Activated CD4-positive, alpha-beta memory T cell treated with anti-CD3 and anti-CD28 coated beads, Interleukin-2, amount 10 ng/mL, durations not matched to agents 7 days and 5 days (primary cell): Measurements from ENCODE around the gene ADRB2. TPM values are rescaled to one million over a fixed set of nuclear protein-coding genes. Genes with fewer than 3 reads are reported as not detected.

ENCODE experiments used
- CTCF ChIA-PET: fragments of 350-600 bp; sonication (Branson Sonifier 250); formaldehyde crosslinking; loops from one replicate; lab custom pipeline; 2021; ENCODE audit warnings: antibody characterized with exemption, inconsistent platforms; lab: Charles Lee
- POLR2A ChIA-PET: fragments of 350-600 bp; sonication (Branson Sonifier 250); formaldehyde crosslinking; loops from one replicate; lab custom pipeline; 2021; ENCODE audit warnings: antibody characterized with exemption; lab: Charles Lee
- DNase-seq: peaks from one replicate; pipeline ENCODE4 v3.0.0-alpha.2; 2020
- H3K27ac Mint-ChIP-seq: one replicate; pipeline ENCODE4 v1.8.0; 2021; ENCODE audit warnings: mild to moderate bottlenecking, mixed read lengths
- H3K27me3 Mint-ChIP-seq: one replicate; pipeline ENCODE4 v1.8.0; 2021; ENCODE audit warnings: mixed read lengths
- H3K36me3 Mint-ChIP-seq: one replicate; pipeline ENCODE4 v1.8.0; 2021; ENCODE audit warnings: low read depth, mixed read lengths
- H3K4me1 Mint-ChIP-seq: one replicate; pipeline ENCODE4 v1.8.0; 2021; ENCODE audit warnings: mixed read lengths
- H3K4me3 Mint-ChIP-seq: one replicate; pipeline ENCODE4 v1.8.0; 2021; ENCODE audit warnings: mild to moderate bottlenecking, mixed read lengths
- H3K9me3 Mint-ChIP-seq: one replicate; pipeline ENCODE4 v1.8.0; 2021; ENCODE audit warnings: mixed read lengths
- total RNA-seq, 2 experiments: library from RNA; stranded (reverse); gene quantifications; one replicate each; pipeline ENCODE4 v1.2.3, GENCODE V29; 2021

The ADRB2 gene
- total RNA-seq, 2 experiments from 2014 or later, result 6.7 to 6.9 TPM

DNA sequence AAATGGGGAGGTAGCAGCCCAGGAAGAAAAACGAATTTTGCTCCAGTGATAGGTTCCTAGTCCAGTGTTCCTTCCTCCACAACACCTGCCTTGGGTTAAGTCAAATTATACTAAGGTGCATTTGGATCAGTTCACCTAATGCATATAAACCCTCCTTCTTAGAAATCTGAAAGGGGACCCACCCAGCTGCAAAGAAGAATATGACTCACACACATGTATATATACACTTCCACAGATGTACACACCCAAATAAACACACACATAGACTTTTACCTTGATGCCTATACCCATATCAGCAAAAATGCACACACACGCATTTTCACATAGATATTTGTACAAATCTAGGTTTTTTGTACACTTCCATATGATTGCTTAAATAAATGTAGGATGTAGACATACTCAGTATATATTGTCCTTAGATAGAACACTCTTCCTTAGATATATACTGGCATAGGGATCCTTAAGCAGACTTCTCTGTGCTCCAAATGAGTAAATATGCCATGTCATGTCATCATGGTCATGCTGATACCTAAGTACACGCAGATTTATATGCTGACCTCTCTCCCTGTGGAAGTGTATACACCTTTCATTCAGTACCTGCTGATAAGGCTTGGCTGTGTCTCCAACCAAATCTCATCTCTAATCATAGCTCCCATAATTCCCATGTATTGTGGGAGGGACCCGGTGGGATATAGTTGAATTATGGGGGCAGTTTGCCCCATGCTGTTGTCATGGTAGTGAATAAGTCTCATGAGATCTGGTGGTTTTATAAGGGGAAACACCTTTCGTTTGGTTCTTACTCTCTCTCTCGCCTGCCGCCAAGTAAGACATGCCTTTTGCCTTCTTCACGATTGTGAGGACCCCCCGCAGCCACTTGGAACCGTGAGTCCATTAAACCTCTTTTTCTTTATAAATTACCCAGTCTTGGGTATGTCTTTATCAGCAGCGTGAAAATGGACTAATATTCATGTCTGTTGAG is 10.2 kb downstream of the ADRB2 start:
- ChIA-PET CTCF (interaction anchor here (1.2 to 1.6 kb wide), 3 partner anchors 12 to 104 kb away, joined by 3 to 4 read pairs (median 4); no protein-coding TSS in a partner anchor), POLR2A (interaction anchor here (0.9 to 1.8 kb wide), 3 partner anchors 8 to 12 kb away, joined by 3 to 5 read pairs (median 4); partner anchors contain the start of gene ADRB2)
- no peak for DNase-seq
- Mint-ChIP-seq H3K4me1 (peaks cover 71% of the 10 kb centered on the region), H3K36me3 (peaks cover 8% of the 10 kb centered on the region), H3K9me3 (no peaks in the 10 kb centered on the region), H3K27ac (no peak overlapping the region), H3K27me3 (peaks cover 2% of the 10 kb centered on the region), H3K4me3 (no peak overlapping the region)

DNA sequence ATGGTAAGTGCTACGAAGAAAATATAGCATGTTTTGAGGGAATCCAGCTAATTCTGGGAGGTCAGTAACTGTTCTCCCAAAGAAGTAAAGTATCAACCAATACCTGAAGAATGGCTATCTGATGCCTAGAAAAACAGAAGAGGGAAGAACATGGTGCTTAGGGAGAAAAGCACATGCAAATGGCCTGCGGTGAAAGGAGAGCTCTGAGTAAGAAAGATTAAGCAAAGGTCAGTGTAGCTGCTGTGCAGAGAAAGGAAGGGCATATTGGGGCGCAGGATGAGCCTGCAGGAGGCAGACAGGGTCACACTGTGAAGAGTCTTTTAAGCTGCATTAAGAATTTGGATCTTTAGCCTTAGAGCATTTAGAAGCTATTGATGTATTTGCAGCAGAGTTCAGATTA is 11.0 kb downstream of the ADRB2 start:
- Mint-ChIP-seq H3K36me3 (peaks cover 5% of the 10 kb centered on the region), H3K9me3 (no peaks in the 10 kb centered on the region), H3K27ac (no peak overlapping the region), H3K4me3 (no peak overlapping the region), H3K4me1 (peaks cover 67% of the 10 kb centered on the region), H3K27me3 (peaks cover 2% of the 10 kb centered on the region)
- POLR2A ChIA-PET, result interaction anchor here (1.4 to 1.8 kb wide), 3 partner anchors 9 to 11 kb away, joined by 4 to 5 read pairs (median 4); partner anchors contain the start of gene ADRB2
- no peak for DNase-seq
- CTCF ChIA-PET, result interaction anchor here (1.3 to 1.6 kb wide), 2 partner anchors 11 to 104 kb away, joined by 3 to 4 read pairs; no protein-coding TSS in a partner anchor

DNA sequence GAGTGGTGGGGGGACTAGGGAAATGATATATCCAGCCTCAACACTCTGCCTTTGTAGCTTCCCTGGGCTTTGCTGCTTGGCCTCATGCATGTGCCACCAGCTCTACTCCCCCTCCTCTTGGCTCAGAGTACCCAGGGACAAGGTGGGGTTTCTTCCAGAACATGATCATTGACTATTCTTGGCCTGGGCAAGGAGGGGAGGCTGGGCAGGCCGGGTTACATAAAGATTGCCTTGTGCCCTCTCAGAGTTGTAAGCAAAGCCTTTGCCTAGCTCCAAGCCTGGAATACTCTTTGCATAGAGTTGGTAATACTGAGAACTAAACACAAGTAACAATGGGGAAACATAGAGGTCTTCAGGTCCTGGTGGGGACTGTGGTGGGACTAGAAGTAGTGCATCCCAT is 11.9 kb downstream of the ADRB2 start:
- H3K36me3 Mint-ChIP-seq, result peaks cover 5% of the 10 kb centered on the region
- peaks cover 59% of the 10 kb centered on the region for H3K4me1 Mint-ChIP-seq
- no peak overlapping the region for H3K27ac Mint-ChIP-seq
- ChIA-PET POLR2A (interaction anchor here (1.4 to 1.8 kb wide), 2 partner anchors 8 to 10 kb away, joined by 4 read pairs; no protein-coding TSS in a partner anchor), CTCF (interaction anchor here (1.3 to 1.6 kb wide), 2 partner anchors 10 to 105 kb away, joined by 3 to 4 read pairs; no protein-coding TSS in a partner anchor)
- no peak overlapping the region for H3K4me3 Mint-ChIP-seq
- H3K27me3 Mint-ChIP-seq, result peaks cover 2% of the 10 kb centered on the region
- no peaks in the 10 kb centered on the region for H3K9me3 Mint-ChIP-seq
- DNase-seq, result no peak

DNA sequence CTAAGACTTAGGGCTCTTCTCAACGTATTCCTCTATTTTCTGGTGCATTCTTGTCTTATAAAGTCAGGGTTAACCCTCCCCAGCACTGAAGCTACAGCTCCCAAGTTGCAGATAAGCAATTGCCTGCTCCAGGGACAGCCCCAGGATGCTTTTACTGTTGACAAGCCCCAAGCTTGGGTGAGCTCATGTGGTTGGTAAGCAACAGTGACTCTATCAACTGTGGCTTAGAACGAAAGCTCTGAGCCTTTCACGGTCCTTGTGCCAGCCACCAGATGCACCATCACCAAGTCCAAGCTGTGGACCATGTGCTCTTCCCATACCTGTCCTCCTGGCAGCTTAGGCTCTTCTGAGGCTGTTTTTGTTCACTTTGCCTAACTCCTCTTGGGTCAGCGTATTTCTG is 13.5 kb downstream of the ADRB2 start:
- ChIA-PET POLR2A (interaction anchor here (0.8 to 1.3 kb wide), 3 partner anchors 8 to 14 kb away, joined by 4 to 7 read pairs (median 5); partner anchors contain the start of gene ADRB2), CTCF (interaction anchor here (1.5 kb wide), 1 partner anchor 118 kb away, joined by 5 read pairs; no protein-coding TSS in a partner anchor)
- no peak for DNase-seq
- H3K4me1 Mint-ChIP-seq, result peaks cover 53% of the 10 kb centered on the region
- H3K9me3 Mint-ChIP-seq, result no peaks in the 10 kb centered on the region
- no peak overlapping the region for H3K27ac Mint-ChIP-seq
- H3K4me3 Mint-ChIP-seq, result no peak overlapping the region
- peaks cover 5% of the 10 kb centered on the region for H3K36me3 Mint-ChIP-seq
- H3K27me3 Mint-ChIP-seq, result peaks cover 2% of the 10 kb centered on the region

DNA sequence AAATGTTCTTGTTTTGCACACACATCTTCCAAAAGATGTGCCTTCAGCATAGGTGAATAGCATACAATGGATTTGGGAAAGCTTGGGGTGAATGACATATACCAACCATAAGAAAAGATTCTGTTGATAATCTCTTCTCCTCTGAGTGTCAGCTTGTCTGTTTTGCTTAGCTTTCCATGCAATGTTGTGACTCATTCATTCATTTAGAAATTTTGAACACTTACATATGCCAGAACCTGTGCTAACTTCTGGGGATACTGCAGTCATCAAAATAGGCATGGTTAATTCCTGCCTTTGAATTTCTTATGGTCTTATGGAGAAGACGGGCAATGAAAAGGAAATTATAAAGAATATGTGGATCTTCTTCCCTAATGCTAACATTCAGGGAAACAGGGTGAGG is 14.1 kb downstream of the ADRB2 start:
- Mint-ChIP-seq H3K9me3 (no peaks in the 10 kb centered on the region), H3K36me3 (peaks cover 5% of the 10 kb centered on the region), H3K27ac (no peak overlapping the region), H3K4me3 (no peak overlapping the region), H3K4me1 (peaks cover 53% of the 10 kb centered on the region), H3K27me3 (peaks cover 2% of the 10 kb centered on the region)
- DNase-seq, result no peak
- ChIA-PET POLR2A (interaction anchor here (1.1 to 1.3 kb wide), 2 partner anchors 7 to 14 kb away, joined by 5 to 7 read pairs; partner anchors contain the start of gene ADRB2), CTCF (interaction anchor here (1.5 kb wide), 1 partner anchor 117 kb away, joined by 5 read pairs; no protein-coding TSS in a partner anchor)

DNA sequence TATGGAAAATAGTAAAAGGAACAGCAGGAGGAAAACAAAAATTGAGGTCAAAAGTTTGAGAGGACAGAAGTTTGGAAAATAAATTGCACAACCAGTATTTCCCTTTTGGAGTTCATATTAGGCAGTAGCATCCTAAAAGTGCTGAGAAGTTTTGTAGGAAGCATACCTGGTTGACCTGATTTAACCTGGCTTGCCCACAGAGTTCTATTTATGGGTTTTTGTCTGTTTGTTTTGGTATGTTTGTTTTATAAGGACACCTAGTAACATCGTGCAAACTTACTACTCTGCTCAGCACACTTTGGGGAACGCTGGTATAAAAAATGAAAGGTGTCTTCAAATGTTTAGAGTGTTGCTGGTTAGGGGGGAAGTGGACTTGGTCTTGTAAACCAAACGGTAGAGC is 15.1 kb downstream of the ADRB2 start:
- Mint-ChIP-seq H3K36me3 (peaks cover 5% of the 10 kb centered on the region), H3K27ac (no peak overlapping the region), H3K27me3 (peaks cover 2% of the 10 kb centered on the region), H3K4me1 (peaks cover 52% of the 10 kb centered on the region), H3K9me3 (no peaks in the 10 kb centered on the region), H3K4me3 (no peak overlapping the region)
- DNase-seq, result no peak
- CTCF ChIA-PET, result interaction anchor here (1.2 kb wide), 1 partner anchor 116 kb away, joined by 4 read pairs; no protein-coding TSS in a partner anchor
- POLR2A ChIA-PET, result interaction anchor here (1.2 to 1.6 kb wide), 2 partner anchors 13 to 20 kb away, joined by 3 read pairs; no protein-coding TSS in a partner anchor

DNA sequence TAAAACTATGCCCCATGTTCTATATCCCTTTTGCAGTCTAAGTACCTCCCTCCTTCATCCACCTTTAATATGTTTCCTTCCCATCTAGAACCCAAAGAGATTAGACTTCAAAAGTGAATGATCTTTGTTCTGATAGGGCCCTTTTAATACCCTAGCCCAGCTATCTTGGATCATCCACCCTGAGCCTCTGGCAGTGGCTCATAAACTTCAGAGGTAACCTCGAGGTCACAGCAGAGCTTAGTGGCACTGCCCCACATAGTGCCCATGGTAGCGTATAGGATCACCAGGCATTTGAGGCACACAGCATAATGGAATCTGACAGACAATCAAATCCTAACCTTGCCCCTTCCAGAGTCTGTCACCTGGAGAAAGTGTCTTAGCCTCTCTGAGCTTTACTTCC is 15.8 kb downstream of the ADRB2 start:
- Mint-ChIP-seq H3K4me3 (no peak overlapping the region), H3K4me1 (peaks cover 49% of the 10 kb centered on the region), H3K36me3 (peaks cover 8% of the 10 kb centered on the region), H3K9me3 (no peaks in the 10 kb centered on the region), H3K27me3 (peaks cover 2% of the 10 kb centered on the region), H3K27ac (no peak overlapping the region)
- ChIA-PET POLR2A (interaction anchor here (1.2 to 1.6 kb wide), 2 partner anchors 14 to 20 kb away, joined by 3 read pairs; no protein-coding TSS in a partner anchor), CTCF (interaction anchor here (1.0 to 1.2 kb wide), 2 partner anchors 13 to 115 kb away, joined by 3 to 4 read pairs; no protein-coding TSS in a partner anchor)
- DNase-seq, result no peak

DNA sequence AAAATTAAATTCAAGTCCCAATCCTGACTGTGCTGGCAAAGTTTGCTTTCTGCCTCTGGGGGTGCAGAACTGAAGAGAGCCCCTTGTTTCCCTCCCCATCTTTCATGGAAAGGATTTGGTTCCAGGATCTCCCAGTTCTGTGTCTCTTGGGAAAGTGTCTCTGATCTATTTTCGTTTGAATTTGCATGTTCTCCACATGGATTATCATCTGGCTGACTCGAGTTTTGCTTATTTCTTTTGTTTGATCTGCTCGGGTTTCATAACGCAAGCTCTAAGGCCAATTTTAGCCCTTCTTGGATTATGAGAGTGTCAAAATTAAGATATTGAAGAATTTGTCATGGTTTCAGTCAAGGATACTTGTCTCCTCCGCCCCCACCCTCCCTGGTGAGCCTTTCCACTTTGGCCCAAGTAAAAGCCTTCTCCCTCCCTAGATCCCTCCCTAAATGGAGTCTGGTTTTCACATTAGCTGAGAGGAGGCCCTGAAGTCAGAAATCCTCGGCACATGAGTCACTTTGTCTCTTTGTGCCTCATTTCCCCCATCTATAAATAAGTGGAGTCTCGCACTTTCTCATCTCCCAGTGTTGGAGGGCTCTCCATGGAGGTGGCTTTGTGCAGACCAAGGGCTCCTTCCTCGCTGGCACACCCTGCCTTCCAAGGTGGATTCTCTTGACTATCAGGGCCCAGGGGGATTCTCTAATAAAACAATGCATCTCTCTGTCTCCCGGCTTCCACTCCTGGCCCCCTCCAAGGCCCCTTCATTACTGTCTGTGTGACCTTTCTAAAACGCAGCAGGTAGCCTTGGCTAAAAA is 17.3 kb downstream of the ADRB2 start:
- DNase-seq, result no peak
- no peak overlapping the region for H3K4me3 Mint-ChIP-seq
- H3K27me3 Mint-ChIP-seq, result no peaks in the 10 kb centered on the region
- CTCF ChIA-PET, result interaction anchor here (1.0 to 1.6 kb wide), 2 partner anchors 23 to 114 kb away, joined by 3 read pairs; no protein-coding TSS in a partner anchor
- H3K27ac Mint-ChIP-seq, result no peak overlapping the region
- H3K9me3 Mint-ChIP-seq, result no peaks in the 10 kb centered on the region
- H3K4me1 Mint-ChIP-seq, result peaks cover 59% of the 10 kb centered on the region
- POLR2A ChIA-PET, result interaction anchor here (0.7 kb wide), 1 partner anchor 12 kb away, joined by 4 read pairs; no protein-coding TSS in a partner anchor
- peaks cover 9% of the 10 kb centered on the region for H3K36me3 Mint-ChIP-seq

DNA sequence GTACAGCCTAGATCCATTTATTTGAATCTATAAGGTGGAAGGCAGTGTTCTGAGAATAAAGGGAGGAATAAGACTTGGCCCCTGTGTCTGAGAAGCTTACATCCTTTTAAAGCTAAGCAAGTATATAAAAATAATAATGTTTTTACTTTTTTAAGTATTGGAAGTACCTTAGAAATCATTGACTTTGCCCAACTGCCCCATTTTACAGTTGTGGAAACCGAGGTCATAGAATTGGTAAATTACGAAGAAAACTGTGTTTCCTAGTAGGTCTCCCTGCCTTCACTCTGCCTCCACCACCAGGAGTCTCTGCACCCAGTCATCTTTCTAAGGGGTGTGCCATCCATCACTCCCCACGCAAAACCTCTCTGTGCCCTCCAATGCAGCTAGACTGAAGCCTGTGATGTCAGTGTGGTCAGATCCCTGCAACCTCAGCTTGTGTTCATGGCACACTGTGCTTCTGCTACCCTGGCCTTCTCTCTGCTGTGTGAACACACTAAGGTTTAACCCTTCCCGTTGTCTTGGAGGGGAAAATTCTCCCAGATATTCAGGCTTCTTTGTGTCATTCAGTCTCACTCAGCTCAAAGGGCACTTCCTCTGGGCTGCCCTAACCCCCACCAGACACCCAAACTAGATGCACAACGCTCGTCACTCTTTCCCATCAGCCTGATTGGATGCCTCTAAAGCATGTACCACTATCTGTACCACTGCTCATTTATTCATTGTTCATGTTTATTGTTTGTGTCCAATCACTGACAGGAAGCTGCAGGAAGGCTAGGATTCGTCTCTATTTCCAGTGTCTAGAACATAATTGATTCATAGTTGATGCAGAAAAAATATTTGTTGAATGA is 18.2 kb downstream of the ADRB2 start:
- no peaks in the 10 kb centered on the region for H3K9me3 Mint-ChIP-seq
- DNase-seq, result no peak
- no peaks in the 10 kb centered on the region for H3K27me3 Mint-ChIP-seq
- POLR2A ChIA-PET, result interaction anchor here (0.7 to 3.3 kb wide), 4 partner anchors 13 to 19 kb away, joined by 4 to 15 read pairs (median 5); no protein-coding TSS in a partner anchor
- H3K4me3 Mint-ChIP-seq, result no peak overlapping the region
- peaks cover 9% of the 10 kb centered on the region for H3K36me3 Mint-ChIP-seq
- H3K27ac Mint-ChIP-seq, result peak overlapping the region; percentile 50
- peaks cover 65% of the 10 kb centered on the region for H3K4me1 Mint-ChIP-seq
- CTCF ChIA-PET, result interaction anchor here (1.0 to 1.6 kb wide), 4 partner anchors 16 to 113 kb away, joined by 3 to 4 read pairs (median 3); no protein-coding TSS in a partner anchor

DNA sequence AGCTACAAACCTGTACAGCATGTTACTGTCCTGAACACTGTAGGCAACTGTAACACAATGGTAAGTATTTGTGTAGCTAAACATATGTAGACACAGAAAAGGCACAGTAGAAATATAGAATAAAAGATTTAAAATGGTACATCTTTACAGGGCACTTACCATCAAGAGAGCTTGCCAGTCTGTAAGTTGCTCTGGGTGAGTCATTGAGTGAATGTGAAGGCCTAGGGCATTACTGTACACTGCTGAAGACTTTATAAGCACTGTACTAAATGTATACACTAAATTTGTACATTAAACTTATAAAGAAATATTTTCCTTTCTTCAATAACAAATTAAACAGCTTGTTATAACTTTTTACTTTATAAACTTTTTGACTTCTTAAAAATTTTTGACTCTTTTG is 20.5 kb downstream of the ADRB2 start:
- CTCF ChIA-PET, result interaction anchor here (0.8 to 3.0 kb wide), 3 partner anchors 21 to 111 kb away, joined by 3 to 13 read pairs (median 3); partner anchors contain the start of gene ADRB2
- H3K27me3 Mint-ChIP-seq, result no peaks in the 10 kb centered on the region
- H3K27ac Mint-ChIP-seq, result no peak overlapping the region
- H3K9me3 Mint-ChIP-seq, result no peaks in the 10 kb centered on the region
- peaks cover 72% of the 10 kb centered on the region for H3K4me1 Mint-ChIP-seq
- DNase-seq, result no peak
- peaks cover 9% of the 10 kb centered on the region for H3K36me3 Mint-ChIP-seq
- no peak overlapping the region for H3K4me3 Mint-ChIP-seq
- POLR2A ChIA-PET, result interaction anchor here (1.3 to 3.3 kb wide), 3 partner anchors 9 to 21 kb away, joined by 4 to 15 read pairs (median 10); partner anchors contain the start of gene ADRB2

DNA sequence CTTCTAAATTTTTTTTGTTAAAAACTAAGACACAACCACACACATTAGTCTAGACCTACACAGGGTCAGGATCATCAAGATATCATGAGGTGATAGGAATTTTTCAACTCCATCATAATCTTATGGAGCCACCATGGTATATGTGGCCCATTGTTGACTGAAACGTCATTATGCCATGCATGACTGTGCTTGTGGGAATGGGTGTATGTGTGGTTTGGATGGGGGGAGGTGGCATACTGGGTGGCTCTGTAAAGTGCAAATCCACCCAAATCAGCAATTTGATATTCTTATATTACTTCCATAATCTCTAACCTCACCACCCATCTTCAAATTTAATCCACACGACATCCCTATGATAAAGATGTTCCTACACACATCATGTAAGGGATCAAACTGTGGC is 21.0 kb downstream of the ADRB2 start:
- peaks cover 2% of the 10 kb centered on the region for H3K27me3 Mint-ChIP-seq
- peaks cover 11% of the 10 kb centered on the region for H3K36me3 Mint-ChIP-seq
- POLR2A ChIA-PET, result interaction anchor here (0.9 to 4.5 kb wide), 6 partner anchors 7 to 21 kb away, joined by 3 to 58 read pairs (median 8); partner anchors contain the start of gene ADRB2
- H3K9me3 Mint-ChIP-seq, result no peaks in the 10 kb centered on the region
- H3K4me3 Mint-ChIP-seq, result no peak overlapping the region
- H3K4me1 Mint-ChIP-seq, result peaks cover 71% of the 10 kb centered on the region
- CTCF ChIA-PET, result interaction anchor here (0.8 to 3.0 kb wide), 5 partner anchors 10 to 110 kb away, joined by 3 to 13 read pairs (median 4); partner anchors contain the start of gene ADRB2
- no peak for DNase-seq
- peak overlapping the region; percentile 97 for H3K27ac Mint-ChIP-seq
